ENCODE data around the gene MRPS18A. TPM values are rescaled to one million over a fixed set of nuclear protein-coding genes. Genes with fewer than 3 reads are reported as not detected.

Gene MRPS18A
- total and polyA plus RNA-seq, 2 of the 13 experiments (the other 11 are each of a cell fraction or from before 2014, with no cell fraction given): 87.8 to 89.1 TPM

GRCh38 chr6:43628393-43629103 is 59.0 kb downstream of the MRPS18A start (continued):
- TF ChIP-seq, protein P1, sequence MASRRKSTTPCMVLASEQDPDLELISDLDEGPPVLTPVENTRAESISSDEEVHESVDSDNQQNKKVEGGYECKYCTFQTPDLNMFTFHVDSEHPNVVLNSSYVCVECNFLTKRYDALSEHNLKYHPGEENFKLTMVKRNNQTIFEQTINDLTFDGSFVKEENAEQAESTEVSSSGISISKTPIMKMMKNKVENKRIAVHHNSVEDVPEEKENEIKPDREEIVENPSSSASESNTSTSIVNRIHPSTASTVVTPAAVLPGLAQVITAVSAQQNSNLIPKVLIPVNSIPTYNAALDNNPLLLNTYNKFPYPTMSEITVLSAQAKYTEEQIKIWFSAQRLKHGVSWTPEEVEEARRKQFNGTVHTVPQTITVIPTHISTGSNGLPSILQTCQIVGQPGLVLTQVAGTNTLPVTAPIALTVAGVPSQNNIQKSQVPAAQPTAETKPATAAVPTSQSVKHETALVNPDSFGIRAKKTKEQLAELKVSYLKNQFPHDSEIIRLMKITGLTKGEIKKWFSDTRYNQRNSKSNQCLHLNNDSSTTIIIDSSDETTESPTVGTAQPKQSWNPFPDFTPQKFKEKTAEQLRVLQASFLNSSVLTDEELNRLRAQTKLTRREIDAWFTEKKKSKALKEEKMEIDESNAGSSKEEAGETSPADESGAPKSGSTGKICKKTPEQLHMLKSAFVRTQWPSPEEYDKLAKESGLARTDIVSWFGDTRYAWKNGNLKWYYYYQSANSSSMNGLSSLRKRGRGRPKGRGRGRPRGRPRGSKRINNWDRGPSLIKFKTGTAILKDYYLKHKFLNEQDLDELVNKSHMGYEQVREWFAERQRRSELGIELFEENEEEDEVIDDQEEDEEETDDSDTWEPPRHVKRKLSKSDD (CRISPR knock-in tag; IDR thresholded peaks at IDR 0.05; ENCODE audit: low read depth): 0 out of 2 replicates have a peak, but pooled peaks have one; percentile 36
- TF ChIP-seq SNAPC5 (CRISPR knock-in tag; IDR thresholded peaks at IDR 0.05; ENCODE audit: borderline replicate concordance) (peak; percentile 36; the same call in 1 of the 2 replicates), ZNF572 (CRISPR knock-in tag; IDR thresholded peaks at IDR 0.05) (peak; percentile 75; the same call in 1 of the 2 replicates), ZNF263 (CRISPR knock-in tag; IDR thresholded peaks at IDR 0.05) (peak; percentile 99), ZNF350 (CRISPR knock-in tag; IDR thresholded peaks at IDR 0.05; ENCODE audit: borderline replicate concordance, low read depth) (no peak), MEIS1 (CRISPR knock-in tag; IDR thresholded peaks at IDR 0.05; ENCODE audit: borderline replicate concordance) (0 out of 2 replicates have a peak, but pooled peaks have one; percentile 3)
- TF ChIP-seq, protein P2, sequence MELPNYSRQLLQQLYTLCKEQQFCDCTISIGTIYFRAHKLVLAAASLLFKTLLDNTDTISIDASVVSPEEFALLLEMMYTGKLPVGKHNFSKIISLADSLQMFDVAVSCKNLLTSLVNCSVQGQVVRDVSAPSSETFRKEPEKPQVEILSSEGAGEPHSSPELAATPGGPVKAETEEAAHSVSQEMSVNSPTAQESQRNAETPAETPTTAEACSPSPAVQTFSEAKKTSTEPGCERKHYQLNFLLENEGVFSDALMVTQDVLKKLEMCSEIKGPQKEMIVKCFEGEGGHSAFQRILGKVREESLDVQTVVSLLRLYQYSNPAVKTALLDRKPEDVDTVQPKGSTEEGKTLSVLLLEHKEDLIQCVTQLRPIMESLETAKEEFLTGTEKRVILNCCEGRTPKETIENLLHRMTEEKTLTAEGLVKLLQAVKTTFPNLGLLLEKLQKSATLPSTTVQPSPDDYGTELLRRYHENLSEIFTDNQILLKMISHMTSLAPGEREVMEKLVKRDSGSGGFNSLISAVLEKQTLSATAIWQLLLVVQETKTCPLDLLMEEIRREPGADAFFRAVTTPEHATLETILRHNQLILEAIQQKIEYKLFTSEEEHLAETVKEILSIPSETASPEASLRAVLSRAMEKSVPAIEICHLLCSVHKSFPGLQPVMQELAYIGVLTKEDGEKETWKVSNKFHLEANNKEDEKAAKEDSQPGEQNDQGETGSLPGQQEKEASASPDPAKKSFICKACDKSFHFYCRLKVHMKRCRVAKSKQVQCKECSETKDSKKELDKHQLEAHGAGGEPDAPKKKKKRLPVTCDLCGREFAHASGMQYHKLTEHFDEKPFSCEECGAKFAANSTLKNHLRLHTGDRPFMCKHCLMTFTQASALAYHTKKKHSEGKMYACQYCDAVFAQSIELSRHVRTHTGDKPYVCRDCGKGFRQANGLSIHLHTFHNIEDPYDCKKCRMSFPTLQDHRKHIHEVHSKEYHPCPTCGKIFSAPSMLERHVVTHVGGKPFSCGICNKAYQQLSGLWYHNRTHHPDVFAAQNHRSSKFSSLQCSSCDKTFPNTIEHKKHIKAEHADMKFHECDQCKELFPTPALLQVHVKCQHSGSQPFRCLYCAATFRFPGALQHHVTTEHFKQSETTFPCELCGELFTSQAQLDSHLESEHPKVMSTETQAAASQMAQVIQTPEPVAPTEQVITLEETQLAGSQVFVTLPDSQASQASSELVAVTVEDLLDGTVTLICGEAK (IDR thresholded peaks at IDR 0.05): no peak
- TF ChIP-seq, protein P2 (CRISPR knock-in tag; IDR thresholded peaks at IDR 0.05): 0 out of 2 replicates have a peak, but pooled peaks have one; percentile 19
- TF ChIP-seq, protein P3, sequence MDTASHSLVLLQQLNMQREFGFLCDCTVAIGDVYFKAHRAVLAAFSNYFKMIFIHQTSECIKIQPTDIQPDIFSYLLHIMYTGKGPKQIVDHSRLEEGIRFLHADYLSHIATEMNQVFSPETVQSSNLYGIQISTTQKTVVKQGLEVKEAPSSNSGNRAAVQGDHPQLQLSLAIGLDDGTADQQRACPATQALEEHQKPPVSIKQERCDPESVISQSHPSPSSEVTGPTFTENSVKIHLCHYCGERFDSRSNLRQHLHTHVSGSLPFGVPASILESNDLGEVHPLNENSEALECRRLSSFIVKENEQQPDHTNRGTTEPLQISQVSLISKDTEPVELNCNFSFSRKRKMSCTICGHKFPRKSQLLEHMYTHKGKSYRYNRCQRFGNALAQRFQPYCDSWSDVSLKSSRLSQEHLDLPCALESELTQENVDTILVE (CRISPR knock-in tag; IDR thresholded peaks at IDR 0.05): no peak; the same call in 1 of the 2 replicates
- TF ChIP-seq, protein P4, sequence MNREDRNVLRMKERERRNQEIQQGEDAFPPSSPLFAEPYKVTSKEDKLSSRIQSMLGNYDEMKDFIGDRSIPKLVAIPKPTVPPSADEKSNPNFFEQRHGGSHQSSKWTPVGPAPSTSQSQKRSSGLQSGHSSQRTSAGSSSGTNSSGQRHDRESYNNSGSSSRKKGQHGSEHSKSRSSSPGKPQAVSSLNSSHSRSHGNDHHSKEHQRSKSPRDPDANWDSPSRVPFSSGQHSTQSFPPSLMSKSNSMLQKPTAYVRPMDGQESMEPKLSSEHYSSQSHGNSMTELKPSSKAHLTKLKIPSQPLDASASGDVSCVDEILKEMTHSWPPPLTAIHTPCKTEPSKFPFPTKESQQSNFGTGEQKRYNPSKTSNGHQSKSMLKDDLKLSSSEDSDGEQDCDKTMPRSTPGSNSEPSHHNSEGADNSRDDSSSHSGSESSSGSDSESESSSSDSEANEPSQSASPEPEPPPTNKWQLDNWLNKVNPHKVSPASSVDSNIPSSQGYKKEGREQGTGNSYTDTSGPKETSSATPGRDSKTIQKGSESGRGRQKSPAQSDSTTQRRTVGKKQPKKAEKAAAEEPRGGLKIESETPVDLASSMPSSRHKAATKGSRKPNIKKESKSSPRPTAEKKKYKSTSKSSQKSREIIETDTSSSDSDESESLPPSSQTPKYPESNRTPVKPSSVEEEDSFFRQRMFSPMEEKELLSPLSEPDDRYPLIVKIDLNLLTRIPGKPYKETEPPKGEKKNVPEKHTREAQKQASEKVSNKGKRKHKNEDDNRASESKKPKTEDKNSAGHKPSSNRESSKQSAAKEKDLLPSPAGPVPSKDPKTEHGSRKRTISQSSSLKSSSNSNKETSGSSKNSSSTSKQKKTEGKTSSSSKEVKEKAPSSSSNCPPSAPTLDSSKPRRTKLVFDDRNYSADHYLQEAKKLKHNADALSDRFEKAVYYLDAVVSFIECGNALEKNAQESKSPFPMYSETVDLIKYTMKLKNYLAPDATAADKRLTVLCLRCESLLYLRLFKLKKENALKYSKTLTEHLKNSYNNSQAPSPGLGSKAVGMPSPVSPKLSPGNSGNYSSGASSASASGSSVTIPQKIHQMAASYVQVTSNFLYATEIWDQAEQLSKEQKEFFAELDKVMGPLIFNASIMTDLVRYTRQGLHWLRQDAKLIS (CRISPR knock-in tag; IDR thresholded peaks at IDR 0.05): 0 out of 2 replicates have a peak, but pooled peaks have one; percentile 21

All from HepG2 (cell line).